K562 (cell line): Measurements from ENCODE around the gene SARS1. TPM values are rescaled to one million over a fixed set of nuclear protein-coding genes. Genes with fewer than 3 reads are reported as not detected.

Experiments
- CBX1 ChIP-seq: sonication (generic); IDR thresholded peaks from 2 replicates; pipeline ENCODE4 v1.6.1; 2016; ENCODE audit warnings: antibody characterized with exemption, low read depth, mild to moderate bottlenecking
- CTCF ChIP-seq, 3 experiments: IDR thresholded peaks in 2 of 3; conservative IDR thresholded peaks in 1 of 3; 2 replicates each; pipeline ENCODE4 v1.5.1; 2011 to 2012; ENCODE audit warnings: low read length in 3 of 3, mild to moderate bottlenecking in 3 of 3, control low read depth in 2 of 3, improper control_type of control experiment in 1 of 3, inconsistent platforms in 1 of 3, low read depth in 1 of 3, mixed read lengths in 1 of 3, moderate library complexity in 1 of 3; ENCODE audit not compliant: insufficient read depth in 2 of 3
- DPF2 ChIP-seq: fragments of 450-650 bp; IDR thresholded peaks from 2 replicates; pipeline ENCODE4 v1.6.1; 2016
- FIP1L1 ChIP-seq: fragments of 200-400 bp; formaldehyde crosslinking; IDR thresholded peaks from 2 replicates; pipeline ENCODE4 v1.6.1; 2018; ENCODE audit warnings: mild to moderate bottlenecking, low read depth, low read length; ENCODE audit not compliant: poor library complexity, severe bottlenecking
- HSF4 ChIP-seq: fragments of 250-450 bp; sonication (Bioruptor Pico); IDR thresholded peaks from 2 replicates; pipeline ENCODE4 v2.1.2; 2022; ENCODE audit warnings: mild to moderate bottlenecking, moderate library complexity, borderline replicate concordance
- JUNB ChIP-seq: fragments of 450-650 bp; formaldehyde crosslinking; conservative IDR thresholded peaks from 2 replicates; pipeline ENCODE4 v1.4.0; 2020; ENCODE audit warnings: mild to moderate bottlenecking
- MAZ ChIP-seq, 2 experiments: fragments of 450-650 bp in 1 of 2; sonication (generic) in 1 of 2; formaldehyde crosslinking; IDR thresholded peaks in 1 of 2; conservative IDR thresholded peaks in 1 of 2; 2 replicates each; pipeline versions ENCODE4 v1.4.0 to v1.5.0; 2020; ENCODE audit warnings: mild to moderate bottlenecking in 1 of 2, missing genetic modification reagents in 1 of 2
- PHB2 ChIP-seq: fragments of 450-650 bp; IDR thresholded peaks from 2 replicates; pipeline ENCODE4 v1.6.1; 2017; ENCODE audit warnings: low read depth
- TARDBP ChIP-seq: fragments of 450-650 bp; IDR thresholded peaks from 2 replicates; pipeline ENCODE4 v1.6.1; 2016
- ZBED1 ChIP-seq: IDR thresholded peaks from 2 replicates; pipeline ENCODE4 v1.6.1; 2014
- ZNF140 ChIP-seq: fragments of 250-450 bp; sonication (Bioruptor Pico); IDR thresholded peaks from 2 replicates; pipeline ENCODE4 v1.8.0; 2021; ENCODE audit warnings: moderate library complexity, mild to moderate bottlenecking, inconsistent platforms
- ZNF444 ChIP-seq: fragments of 250-450 bp; sonication (Bioruptor Pico); IDR thresholded peaks from 2 replicates; pipeline ENCODE4 v1.4.0; 2020; ENCODE audit warnings: mild to moderate bottlenecking, moderate library complexity
- ZNF589 ChIP-seq: fragments of 200-800 bp; sonication (Bioruptor generic); IDR thresholded peaks from 2 replicates; pipeline ENCODE4 v1.6.1; 2016; ENCODE audit warnings: low read depth, missing genetic modification characterization, missing compliant biosample characterization
- ZNF75A ChIP-seq: fragments of 450-650 bp; formaldehyde crosslinking; IDR thresholded peaks from 2 replicates; pipeline ENCODE4 v1.4.0; 2020; ENCODE audit warnings: mild to moderate bottlenecking
- polyA plus RNA-seq, 8 experiments: library from polyadenylated mRNA; depleted of rRNA in 4 of 8; stranded (reverse) in 5 of 8; unstranded in 3 of 8; fragments of >200 nt; fragmentation: Nextera tagmentation in 2 of 8; fragmentation: Illumina TruSeq in 1 of 8; extraction: Ambion mirVana in 2 of 8; extraction: Trizol in 1 of 8; gene quantifications; 2 replicates each; pipeline versions ENCODE4 v1.2.1 to v1.2.3, GENCODE V29; 2011 to 2014; ENCODE audit warnings: inconsistent platforms in 1 of 8, missing spikeins in 1 of 8
- total RNA-seq, 7 experiments: library from RNA; depleted of rRNA in 6 of 7; stranded (reverse); fragments of >200 nt in 6 of 7; fragmentation: Illumina TruSeq in 2 of 7; extraction: Trizol in 2 of 7; gene quantifications; 2 replicates each; pipeline versions ENCODE4 v1.2.1 to v1.2.3, GENCODE V29; 2011 to 2021; ENCODE audit warnings: low replicate concordance in 1 of 7
- TF ChIP-seq, protein P1 (sequence below): fragments of 450-650 bp; IDR thresholded peaks from 2 replicates; pipeline ENCODE4 v1.6.1; 2017; ENCODE audit warnings: antibody characterized with exemption
- TF ChIP-seq, protein P2 (sequence below): sonication (generic); formaldehyde crosslinking; IDR thresholded peaks from 2 replicates; pipeline ENCODE4 v1.9.0; 2022; ENCODE audit warnings: mild to moderate bottlenecking, missing genetic modification reagents
- TF ChIP-seq, protein P3 (sequence below): fragments of 450-650 bp; conservative IDR thresholded peaks from 2 replicates; pipeline ENCODE4 v1.6.1; 2016; ENCODE audit warnings: missing genetic modification characterization, low read depth, mild to moderate bottlenecking, missing compliant biosample characterization, moderate library complexity
- TF ChIP-seq, protein P4 (sequence below): fragments of 450-650 bp; IDR thresholded peaks from 2 replicates; pipeline ENCODE4 v1.7.0; 2016; ENCODE audit warnings: borderline replicate concordance
- TF ChIP-seq, protein P5 (sequence below): fragments of 450-650 bp; formaldehyde crosslinking; IDR thresholded peaks from 2 replicates; pipeline ENCODE4 v1.4.0; 2020; ENCODE audit warnings: mild to moderate bottlenecking, moderate library complexity

SARS1 gene
- total and polyA plus RNA-seq, 9 of the 15 experiments (the other 6 are each of a cell fraction or from before 2014, with no cell fraction given): 221 to 623 (median 254) TPM

GRCh38 chr1:109213824-109214693 is at the start of gene SARS1 (continued):
- TF ChIP-seq, protein P1, sequence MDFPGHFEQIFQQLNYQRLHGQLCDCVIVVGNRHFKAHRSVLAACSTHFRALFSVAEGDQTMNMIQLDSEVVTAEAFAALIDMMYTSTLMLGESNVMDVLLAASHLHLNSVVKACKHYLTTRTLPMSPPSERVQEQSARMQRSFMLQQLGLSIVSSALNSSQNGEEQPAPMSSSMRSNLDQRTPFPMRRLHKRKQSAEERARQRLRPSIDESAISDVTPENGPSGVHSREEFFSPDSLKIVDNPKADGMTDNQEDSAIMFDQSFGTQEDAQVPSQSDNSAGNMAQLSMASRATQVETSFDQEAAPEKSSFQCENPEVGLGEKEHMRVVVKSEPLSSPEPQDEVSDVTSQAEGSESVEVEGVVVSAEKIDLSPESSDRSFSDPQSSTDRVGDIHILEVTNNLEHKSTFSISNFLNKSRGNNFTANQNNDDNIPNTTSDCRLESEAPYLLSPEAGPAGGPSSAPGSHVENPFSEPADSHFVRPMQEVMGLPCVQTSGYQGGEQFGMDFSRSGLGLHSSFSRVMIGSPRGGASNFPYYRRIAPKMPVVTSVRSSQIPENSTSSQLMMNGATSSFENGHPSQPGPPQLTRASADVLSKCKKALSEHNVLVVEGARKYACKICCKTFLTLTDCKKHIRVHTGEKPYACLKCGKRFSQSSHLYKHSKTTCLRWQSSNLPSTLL: no peak
- 0 out of 2 replicates have a peak, but pooled peaks have one; percentile 14 for TF ChIP-seq TARDBP
- TF ChIP-seq JUNB (CRISPR knock-in tag): no peak
- no peak for TF ChIP-seq PHB2
- TF ChIP-seq, protein P2, sequence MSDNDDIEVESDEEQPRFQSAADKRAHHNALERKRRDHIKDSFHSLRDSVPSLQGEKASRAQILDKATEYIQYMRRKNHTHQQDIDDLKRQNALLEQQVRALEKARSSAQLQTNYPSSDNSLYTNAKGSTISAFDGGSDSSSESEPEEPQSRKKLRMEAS: peak; percentile 79
- no peak for TF ChIP-seq HSF4 (CRISPR knock-in tag)
- 0 out of 2 replicates have a peak, but pooled peaks have one; percentile 38 for TF ChIP-seq ZBED1
- TF ChIP-seq ZNF444 (CRISPR knock-in tag): no peak
- 0 out of 2 replicates have a peak, but pooled peaks have one; percentile 17 for TF ChIP-seq DPF2
- TF ChIP-seq FIP1L1: peak; percentile 80
- TF ChIP-seq CBX1: no peak
- no peak; a peak in 1 of 6 replicates for TF ChIP-seq CTCF (IDR thresholded peaks at IDR 0.05 in 2 of 3, conservative IDR thresholded peaks at IDR 0.05 in 1 of 3; ENCODE audit: insufficient read depth in 2 of 3, low read depth in 1 of 3, low read length in 3 of 3)
- TF ChIP-seq, protein P3, sequence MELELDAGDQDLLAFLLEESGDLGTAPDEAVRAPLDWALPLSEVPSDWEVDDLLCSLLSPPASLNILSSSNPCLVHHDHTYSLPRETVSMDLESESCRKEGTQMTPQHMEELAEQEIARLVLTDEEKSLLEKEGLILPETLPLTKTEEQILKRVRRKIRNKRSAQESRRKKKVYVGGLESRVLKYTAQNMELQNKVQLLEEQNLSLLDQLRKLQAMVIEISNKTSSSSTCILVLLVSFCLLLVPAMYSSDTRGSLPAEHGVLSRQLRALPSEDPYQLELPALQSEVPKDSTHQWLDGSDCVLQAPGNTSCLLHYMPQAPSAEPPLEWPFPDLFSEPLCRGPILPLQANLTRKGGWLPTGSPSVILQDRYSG (tag): no peak
- TF ChIP-seq, protein P4, sequence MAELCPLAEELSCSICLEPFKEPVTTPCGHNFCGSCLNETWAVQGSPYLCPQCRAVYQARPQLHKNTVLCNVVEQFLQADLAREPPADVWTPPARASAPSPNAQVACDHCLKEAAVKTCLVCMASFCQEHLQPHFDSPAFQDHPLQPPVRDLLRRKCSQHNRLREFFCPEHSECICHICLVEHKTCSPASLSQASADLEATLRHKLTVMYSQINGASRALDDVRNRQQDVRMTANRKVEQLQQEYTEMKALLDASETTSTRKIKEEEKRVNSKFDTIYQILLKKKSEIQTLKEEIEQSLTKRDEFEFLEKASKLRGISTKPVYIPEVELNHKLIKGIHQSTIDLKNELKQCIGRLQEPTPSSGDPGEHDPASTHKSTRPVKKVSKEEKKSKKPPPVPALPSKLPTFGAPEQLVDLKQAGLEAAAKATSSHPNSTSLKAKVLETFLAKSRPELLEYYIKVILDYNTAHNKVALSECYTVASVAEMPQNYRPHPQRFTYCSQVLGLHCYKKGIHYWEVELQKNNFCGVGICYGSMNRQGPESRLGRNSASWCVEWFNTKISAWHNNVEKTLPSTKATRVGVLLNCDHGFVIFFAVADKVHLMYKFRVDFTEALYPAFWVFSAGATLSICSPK: no peak
- TF ChIP-seq, protein P5, sequence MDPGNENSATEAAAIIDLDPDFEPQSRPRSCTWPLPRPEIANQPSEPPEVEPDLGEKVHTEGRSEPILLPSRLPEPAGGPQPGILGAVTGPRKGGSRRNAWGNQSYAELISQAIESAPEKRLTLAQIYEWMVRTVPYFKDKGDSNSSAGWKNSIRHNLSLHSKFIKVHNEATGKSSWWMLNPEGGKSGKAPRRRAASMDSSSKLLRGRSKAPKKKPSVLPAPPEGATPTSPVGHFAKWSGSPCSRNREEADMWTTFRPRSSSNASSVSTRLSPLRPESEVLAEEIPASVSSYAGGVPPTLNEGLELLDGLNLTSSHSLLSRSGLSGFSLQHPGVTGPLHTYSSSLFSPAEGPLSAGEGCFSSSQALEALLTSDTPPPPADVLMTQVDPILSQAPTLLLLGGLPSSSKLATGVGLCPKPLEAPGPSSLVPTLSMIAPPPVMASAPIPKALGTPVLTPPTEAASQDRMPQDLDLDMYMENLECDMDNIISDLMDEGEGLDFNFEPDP (CRISPR knock-in tag): no peak
- no peak for TF ChIP-seq ZNF75A (CRISPR knock-in tag)
- no peak for TF ChIP-seq ZNF589 (CRISPR knock-in tag)
- TF ChIP-seq ZNF140: no peak
- TF ChIP-seq MAZ (CRISPR knock-in tag; conservative IDR thresholded peaks at IDR 0.05 in 1 of 2, IDR thresholded peaks at IDR 0.05 in 1 of 2): peak; percentile 91 to 96
